Measurements from ENCODE around the gene ZNF831.

ZNF831 gene

DNA sequence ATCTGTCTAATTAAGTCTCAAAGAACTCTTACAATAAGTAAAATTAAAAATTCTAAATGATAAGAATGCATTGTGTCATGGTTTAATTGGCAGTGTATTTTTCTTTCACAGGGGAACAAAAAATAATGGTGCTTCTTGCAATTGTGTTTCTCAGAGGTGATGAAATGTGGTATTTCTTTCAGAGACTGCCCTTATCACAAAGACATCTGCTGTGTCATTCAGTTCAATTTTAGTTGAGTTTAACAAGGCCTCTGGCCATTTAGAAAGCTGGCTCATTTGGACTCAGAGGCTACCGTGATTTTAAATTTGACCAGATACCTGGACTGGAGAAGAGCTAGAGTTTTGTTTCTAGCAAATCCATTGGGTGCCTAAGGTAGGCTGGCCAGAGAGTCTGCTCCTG lies 23.6 kb upstream of the ZNF831 start:
- no peak overlapping the region for H3K27ac ChIP-seq
- DNase-seq (ENCODE audit: low read depth, low spot score), result no peak

DNA sequence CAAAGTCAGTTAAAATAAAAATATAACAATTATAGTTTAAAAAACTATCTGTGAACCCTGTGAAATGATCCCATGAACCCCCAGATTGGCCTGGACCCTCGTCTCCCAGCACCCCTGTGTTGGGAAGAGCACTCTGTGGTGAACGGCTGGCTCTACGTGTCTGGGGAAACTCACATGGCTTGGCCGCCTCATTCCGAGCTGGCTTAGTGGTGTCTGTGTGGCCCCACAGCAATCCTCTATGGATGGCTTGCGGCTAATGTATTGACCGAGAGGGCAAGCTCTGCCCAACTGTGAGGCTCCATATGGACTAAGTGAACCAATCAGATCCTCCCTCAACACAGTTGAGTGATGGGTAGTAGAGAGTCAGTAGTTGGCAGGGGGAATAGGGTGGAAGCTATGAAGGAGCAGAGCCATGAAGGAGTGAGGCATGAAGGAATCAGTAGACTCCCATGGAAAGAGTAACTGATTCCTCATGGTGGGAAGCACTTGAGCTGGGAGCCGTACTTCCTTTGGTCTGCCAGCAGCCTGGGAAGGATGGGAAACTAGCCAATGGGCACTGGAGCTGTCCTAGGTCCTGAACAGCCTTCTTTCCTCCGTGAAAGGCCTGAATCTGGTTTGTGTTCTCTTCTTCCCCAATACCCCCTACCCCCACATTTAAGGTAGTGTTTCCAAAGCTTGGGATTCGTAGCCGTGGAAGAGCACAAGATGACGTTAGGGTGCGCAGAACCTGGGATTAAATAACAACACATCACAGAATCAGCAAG lies 21.6 kb upstream of the ZNF831 start:
- no peak for DNase-seq (ENCODE audit: low read depth, low spot score)
- H3K27ac ChIP-seq, result no peak overlapping the region

DNA sequence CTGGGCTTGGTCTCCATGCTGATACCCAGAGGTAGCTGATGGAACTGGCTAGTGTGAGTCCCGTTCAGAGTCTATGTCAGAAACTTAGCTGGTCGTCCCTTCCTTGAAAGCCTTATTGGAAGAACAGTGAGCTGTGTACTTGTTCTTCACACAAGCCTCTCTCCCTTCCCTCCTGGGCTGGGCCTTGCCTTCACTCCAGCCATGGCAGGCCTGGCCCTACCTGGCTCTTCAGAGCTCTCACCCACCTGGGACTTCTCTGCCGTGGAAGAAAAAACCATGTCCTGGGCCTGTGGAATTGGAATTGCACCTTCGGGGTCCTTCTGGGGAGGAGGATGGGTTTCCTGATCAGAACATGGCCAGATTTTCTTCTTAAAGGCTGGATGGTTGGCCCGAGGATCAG lies 20.3 kb upstream of the ZNF831 start:
- no peak for DNase-seq (ENCODE audit: low read depth, low spot score)
- H3K27ac ChIP-seq, result no peak overlapping the region

DNA sequence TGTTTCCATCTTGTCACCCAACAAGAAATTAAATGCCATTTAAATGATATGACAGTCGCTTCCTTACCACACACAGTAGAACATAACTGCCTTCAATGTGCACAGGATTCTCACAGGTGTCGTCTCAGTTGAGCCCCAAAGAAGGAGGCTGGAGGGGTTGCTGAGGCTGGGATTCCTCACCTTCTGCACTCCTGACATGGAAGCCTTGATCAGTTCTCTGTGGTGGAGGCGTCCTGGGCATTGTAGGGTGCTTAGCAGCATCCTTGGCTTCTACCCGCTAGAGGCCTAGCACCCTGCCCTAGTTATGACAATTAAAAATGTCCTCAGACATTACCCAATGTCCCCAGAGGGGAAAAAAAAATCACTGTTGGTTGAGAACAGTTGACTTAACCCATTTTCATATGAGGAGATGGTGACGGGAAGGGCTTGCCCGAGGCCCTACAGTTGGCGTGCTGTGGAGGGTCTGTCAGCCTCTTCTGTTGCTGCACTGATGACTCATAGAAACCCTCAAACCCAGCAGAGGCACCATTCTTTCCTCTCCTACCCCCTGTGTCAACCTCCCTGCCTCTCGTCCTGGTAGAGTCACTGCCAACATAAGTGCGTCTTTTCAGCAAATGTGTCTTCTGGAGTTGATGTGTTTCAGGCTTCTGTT lies 19.3 kb upstream of the ZNF831 start:
- no peak for DNase-seq (ENCODE audit: low read depth, low spot score)

DNA sequence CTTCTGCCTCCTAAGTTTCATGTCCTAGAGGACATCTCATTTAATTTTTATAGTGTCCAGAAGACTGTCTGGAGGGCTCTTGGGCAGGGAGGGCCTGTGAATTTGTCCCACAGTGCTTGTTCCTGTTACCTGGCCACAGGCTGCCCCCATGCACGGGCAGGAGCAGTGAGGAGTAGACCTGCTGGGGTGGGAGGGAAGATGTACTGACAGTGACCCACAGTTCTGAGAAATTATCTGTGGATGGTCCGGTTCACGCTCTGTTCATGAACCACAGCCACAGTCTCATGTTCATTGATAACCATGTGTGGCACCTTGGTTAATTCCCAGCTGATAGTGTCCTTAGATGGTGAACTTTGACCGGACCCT lies 18.8 kb upstream of the ZNF831 start:
- DNase-seq (ENCODE audit: low read depth, low spot score), result no peak
- no peak overlapping the region for H3K27ac ChIP-seq

More for the DNA sequence above, 19.3 kb upstream of the ZNF831 start:
- H3K27ac ChIP-seq, result no peak overlapping the region

DNA sequence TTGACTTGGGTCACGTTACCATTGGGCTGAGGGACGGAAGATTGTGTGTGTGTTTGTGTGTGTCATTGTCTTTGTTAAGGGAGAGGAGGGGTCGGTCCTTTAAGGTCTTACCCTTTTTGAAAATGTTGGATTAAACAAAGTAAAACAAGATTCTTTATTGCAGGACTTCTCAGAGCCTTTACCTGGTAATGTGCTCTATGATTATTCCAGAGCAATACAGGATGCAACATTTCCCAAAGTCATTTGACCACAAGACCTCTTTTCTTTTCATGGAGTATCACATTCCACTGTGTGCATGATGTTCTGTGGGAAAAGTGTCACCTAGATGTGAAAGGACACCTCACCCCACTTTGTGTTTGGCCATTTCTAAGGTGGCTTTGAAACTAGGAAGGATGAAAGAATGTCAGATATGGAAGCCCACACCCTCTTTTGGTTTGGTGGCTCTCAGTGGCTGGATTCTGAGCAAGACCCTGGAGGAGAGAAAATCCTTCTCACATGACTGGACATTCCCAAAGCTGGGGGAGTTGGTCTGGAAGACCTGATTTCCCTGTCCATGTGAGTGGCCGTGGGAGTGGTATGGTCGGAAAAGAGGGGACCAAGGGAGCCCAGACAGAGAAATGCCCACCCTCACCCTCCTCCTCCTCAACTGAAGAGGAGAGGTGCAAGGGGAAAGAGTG lies 18.2 kb upstream of the ZNF831 start:
- DNase-seq (ENCODE audit: low read depth, low spot score), result no peak
- no peak overlapping the region for H3K27ac ChIP-seq

DNA sequence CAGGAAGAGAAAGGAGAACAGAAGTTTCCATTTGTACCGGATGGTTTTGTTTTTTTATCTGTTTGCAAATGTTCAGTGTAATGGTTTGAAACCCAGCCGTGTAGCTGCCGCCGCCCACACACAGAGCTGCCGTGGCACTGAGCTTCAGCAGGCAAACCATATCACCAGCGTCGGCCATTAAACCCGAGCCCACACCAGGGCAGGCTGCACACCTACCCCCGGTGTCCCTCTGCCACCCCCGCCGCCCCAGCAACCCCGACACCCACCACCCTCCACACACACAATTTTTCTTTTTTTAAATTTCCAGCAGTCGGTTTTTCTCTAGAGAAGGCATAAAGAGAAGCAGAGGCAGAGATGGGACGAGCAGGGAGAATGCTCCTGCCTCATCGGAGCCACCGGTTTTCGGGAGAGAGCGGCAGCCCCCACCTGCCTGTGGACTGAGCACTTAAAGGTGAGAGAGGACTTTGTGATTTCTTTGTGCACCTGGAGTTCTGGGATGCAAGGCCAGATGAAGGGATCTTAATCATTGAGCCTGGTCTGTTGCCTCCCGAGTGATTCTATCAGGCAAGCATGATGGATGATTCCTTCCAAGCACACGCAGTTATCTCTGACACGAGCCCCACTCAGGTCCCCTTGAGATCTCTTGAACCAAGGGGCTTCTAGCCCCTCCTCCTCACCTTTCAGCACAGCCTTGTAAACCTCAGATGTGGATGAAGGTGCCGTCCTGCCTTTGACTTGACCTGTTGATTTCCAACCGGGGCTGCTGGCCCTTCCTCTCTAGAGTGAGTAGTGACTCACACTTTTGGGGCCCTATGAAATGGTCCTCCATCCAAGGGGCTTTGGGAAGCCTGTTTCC lies 17.5 kb upstream of the ZNF831 start:
- no peak overlapping the region for H3K27ac ChIP-seq
- DNase-seq (ENCODE audit: low read depth, low spot score), result no peak

DNA sequence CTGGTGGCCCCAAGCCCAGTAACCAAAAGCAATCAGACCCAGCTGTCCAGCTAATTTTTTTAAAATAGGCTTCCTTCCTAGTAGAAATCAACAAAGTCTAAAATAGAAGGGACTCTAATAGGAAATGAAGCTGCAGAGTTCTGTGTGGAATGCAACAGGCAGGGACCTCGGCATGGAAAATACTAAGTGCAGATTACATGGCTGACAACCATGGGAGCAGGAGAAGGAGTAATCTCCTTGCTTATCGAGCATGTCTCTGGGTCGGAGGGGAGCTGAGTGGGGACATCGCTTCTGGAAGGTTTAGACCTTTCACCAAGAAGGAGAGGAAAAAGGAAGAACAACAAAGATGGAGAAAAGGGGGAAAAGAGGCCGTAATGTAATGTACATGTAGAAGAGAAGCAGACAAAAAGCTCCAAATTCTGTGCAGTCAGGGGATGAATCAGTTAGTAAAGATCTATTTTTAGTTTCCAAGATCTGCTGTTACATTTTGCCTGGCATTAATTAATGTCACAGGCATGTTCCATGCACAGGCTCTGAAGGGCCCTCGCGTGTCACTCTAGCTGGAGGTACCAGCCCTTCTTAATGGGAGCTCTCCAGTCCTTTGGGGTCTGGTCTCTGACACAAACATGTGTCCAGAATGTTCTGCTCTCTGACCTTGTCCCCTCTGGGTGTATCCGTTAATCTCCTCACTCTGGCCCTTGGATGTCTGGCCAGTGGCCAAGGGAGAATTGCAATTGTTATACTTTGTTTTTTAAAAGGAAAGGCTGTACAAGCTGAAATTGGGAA lies 16.6 kb upstream of the ZNF831 start:
- no peak overlapping the region for H3K27ac ChIP-seq
- no peak for DNase-seq (ENCODE audit: low read depth, low spot score)

DNA sequence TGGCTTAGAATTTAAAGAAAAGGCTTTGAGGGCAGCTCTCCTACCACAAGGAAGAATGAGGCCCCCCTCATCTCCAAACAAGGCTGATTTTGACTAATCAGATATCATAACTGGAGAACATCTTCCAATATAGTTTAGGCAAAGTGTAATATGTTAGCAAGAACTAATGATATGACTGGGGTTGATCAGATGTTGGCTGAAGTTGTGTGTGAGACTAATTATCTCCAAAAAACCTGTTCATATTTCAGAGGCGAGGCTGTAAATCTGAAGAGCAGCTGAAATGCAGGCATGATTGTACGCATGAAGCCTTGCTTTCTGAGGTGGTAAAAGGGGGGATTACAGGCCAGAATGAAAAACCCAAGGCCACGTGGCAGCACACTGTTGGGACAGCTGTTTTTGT lies 16.0 kb upstream of the ZNF831 start:
- no peak overlapping the region for H3K27ac ChIP-seq
- DNase-seq (ENCODE audit: low read depth, low spot score), result no peak

DNA sequence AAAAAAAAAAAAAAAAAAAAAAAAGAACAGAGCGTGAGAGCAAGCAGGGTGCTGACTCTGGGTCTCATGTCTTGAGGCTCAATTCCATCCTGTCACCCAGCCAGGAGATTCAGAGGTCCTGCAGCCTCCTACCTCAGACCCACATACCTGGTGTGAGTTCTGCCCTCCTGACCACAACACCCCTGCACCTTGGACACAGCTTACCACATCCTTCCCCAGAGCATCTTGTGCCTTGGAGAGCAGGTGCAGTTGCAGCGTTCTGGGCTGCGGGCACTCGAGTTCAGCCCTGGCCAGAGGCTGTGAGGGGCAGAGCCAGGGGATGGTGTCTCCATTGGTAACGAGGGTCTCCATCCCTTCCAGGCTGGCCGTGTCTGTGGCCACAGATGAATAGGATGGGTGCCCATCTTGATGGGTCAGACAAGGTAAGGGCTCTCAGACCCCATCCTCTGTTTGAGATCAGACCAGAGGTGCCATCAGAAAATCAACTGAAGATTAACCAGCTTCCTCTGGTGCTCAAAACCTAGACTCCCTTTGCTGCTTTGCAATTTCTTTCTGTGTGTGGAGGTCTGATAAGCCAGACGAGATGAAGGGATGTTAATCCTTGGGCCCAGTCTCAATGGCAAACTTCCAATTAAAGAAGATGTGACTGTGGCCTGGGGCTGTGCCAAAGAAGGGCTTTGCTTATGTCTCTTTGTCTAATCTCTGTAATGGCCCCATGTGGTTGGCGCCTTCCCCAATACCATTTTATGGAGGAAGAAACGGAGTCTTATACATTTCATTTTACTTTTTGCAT lies 14.7 kb upstream of the ZNF831 start:
- no peak for DNase-seq (ENCODE audit: low read depth, low spot score)
- H3K27ac ChIP-seq, result no peak overlapping the region

DNA sequence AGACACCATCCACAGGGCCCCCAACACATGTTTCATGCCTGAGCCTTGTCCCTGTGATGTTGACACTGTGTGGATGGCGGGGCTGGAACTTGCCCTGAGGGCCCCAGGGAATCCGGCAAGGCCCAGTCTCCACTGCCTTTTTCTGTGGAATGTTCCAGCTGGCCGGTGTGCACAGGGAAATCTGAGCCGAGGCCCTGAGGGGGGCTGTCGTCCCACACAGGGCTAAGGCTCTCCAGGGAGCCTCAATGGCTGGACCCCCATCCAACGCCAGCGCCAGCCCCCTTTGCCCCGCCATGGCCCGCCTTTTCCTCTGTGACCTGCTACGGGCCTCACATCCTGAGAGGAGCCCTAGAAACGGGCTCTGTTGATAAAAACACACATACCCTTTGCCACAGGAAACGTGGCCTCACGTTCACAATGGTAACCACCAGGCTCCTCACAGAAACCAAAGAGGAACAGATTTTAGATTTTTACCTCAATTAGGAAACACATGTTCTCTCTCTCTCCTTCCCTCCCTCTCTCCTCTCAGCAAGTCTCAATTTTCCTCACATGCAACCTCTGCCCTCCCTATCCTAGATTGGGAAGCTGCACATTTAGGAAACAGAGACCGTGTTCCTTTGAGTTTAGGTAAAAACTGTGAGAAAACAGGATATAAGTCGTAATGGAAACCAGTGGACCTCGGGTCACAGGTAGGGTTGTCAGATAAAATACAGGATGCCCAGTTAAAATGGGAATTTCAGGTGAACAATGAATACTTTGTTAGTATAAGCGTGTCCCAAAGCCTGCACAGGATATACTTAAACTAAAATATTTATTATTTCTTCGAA lies 13.7 kb upstream of the ZNF831 start:
- H3K27ac ChIP-seq, result no peak overlapping the region

DNA sequence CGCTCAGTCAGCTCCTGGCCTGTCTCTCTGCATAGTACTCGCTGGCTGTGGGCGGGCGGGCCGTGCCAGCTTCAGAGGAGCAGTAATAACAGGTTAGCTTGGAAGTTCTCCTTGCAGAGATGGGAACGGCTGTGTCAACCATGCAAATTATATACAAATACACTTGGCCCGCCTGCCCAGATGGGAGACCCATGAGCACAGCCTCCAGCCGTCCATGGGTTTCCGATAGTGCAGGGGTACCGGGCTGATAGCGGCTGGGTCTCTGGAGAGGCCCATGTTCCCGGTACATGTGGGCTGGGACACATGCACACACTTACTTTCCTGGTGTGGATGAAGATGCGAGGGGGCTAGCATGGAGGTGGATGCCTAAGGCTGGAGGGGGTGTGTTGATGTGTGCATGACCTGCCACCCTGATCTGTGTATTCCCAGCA lies 12.8 kb upstream of the ZNF831 start:
- no peak for DNase-seq (ENCODE audit: low read depth, low spot score)
- H3K27ac ChIP-seq, result no peak overlapping the region

More for the DNA sequence above, 13.7 kb upstream of the ZNF831 start:
- no peak for DNase-seq (ENCODE audit: low read depth, low spot score)

DNA sequence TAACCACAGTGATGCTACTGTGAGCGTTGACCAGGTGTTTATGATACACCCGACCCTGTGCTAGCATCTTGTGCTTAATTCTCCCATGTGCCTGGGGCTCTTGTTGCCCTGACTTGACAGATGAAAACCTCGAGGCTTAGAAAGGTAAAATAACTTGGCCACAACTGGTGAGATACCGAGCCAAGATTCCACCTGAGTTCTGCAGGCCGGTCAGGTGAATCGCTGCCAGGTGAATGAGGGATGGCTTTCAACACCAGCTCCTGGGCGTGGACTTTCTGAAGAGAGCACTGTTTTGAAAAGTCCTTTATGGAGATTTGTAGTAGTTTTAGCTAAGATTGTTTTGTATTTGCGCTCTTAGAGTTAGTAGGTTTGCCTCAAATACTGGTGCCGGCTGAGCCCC lies 12.2 kb upstream of the ZNF831 start:
- DNase-seq (ENCODE audit: low read depth, low spot score), result no peak
- no peak overlapping the region for H3K27ac ChIP-seq

DNA sequence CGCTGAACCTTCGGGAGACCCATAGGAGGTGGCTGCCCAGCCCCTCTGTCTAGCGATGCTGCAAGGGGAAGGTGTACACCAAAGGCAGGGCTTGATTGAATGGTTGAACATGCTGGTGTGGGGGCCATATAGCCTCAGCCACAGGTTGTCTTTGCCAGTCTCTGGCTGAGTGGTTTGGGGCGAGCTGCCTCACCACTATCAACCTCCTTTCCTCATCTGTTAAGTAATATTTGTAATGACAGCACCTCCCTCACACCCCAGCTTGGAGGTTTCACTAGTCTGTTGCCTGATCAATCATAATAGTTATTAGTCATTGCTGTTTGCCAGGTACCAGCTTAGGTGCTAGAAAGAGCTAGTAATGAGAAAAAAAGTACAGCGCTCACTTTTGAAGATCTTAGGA lies 11.8 kb upstream of the ZNF831 start:
- H3K27ac ChIP-seq, result no peak overlapping the region
- no peak for DNase-seq (ENCODE audit: low read depth, low spot score)

DNA sequence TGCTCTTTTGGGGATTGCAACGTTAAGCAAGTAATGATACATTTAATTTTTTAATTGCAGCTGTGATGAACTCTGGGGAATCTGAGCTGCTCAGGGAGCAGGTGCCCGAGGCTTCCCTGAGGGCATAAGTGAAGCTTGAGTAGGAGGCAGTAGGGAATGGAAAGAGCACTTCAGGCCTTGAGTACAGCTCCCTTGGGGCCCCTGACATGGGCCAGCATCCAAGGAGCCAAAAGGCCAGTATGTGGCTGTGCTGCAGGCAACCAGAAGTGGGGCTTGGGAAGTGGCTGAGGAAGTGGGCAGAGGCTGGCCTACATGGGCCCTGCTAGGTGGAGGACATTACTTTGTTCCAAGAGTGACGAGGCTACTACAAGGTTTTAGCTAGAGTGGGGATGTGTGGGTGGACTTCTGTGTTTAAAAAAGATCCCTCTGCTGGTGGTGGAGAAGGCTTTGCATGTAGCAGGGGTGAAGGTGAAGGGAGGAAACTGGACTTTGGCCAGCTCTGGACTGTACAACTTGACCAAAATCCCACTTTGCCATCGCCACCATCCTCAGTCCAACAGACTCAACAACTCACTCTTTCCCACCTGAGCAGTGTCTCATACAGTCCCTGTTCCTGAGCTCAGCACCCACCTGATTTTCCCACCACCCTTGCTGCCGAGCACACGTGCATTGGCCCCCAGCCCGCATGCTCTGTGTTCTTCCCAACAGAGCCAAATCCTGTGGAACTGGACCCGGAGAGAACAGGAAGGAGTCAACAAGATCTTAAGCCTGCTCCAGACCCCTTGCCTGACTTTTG lies 10.9 kb upstream of the ZNF831 start:
- no peak for DNase-seq (ENCODE audit: low read depth, low spot score)
- no peak overlapping the region for H3K27ac ChIP-seq

DNA sequence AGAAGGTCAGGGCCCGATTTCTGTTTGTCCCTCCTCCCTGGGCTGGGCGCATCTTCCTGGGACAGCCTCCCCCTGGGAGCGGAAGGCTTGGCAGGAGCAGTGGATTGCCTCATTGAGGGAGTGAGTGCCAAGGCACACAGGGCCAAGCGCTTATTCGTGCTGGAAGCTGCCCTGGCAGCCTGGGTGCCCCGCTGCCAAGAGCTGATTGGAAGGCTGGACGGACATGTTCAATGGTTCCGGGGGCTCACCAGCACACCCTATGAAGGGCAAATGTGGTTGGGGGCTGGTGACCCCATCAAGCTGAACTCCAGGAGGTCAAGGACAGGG lies 10.3 kb upstream of the ZNF831 start:
- no peak for DNase-seq (ENCODE audit: low read depth, low spot score)
- H3K27ac ChIP-seq, result no peak overlapping the region

DNA sequence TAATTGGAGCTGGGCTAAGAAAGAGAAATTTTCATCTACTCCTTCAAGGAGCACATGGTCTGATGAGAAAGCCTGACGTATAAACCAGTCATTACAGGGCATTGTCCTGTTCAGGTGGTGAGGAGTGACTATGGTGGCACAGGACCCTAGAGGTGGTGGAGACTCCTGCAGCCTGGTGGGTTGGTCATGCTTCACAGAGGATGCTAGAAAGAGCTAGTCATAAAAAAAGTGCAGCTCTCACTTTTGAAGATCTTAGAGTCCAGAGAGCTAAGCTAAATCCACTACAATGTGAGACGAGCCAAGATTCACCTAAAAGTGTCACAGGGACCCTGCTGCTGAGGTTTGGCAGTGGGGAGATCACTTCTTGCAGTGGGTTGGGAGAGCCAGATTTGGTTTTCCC lies 9.8 kb upstream of the ZNF831 start:
- no peak for DNase-seq (ENCODE audit: low read depth, low spot score)
- no peak overlapping the region for H3K27ac ChIP-seq
